Endodermal cell (in vitro differentiated cells): ENCODE data around the gene ATG4D. TPM values are rescaled to one million over a fixed set of nuclear protein-coding genes. Genes with fewer than 3 reads are reported as not detected.

Experiments
- DNase-seq: peaks from one replicate; pipeline ENCODE4 v3.0.0-alpha.2; 2017
- H3K27ac ChIP-seq: 2 replicates; pipeline ENCODE4 v1.5.1; 2013; ENCODE audit warnings: mild to moderate bottlenecking, low read depth, low read length, moderate library complexity
- H3K27me3 ChIP-seq: 2 replicates; pipeline ENCODE4 v1.6.1; 2013; ENCODE audit warnings: mild to moderate bottlenecking, low read length, moderate library complexity; ENCODE audit not compliant: insufficient read depth, control insufficient read depth, poor library complexity, severe bottlenecking
- H3K36me3 ChIP-seq: 2 replicates; pipeline ENCODE4 v1.7.0; 2013; ENCODE audit warnings: mild to moderate bottlenecking, low read length, moderate library complexity; ENCODE audit not compliant: control insufficient read depth, insufficient read depth
- H3K4me1 ChIP-seq: one replicate; pipeline ENCODE4 v1.7.0; 2013; ENCODE audit warnings: low read length; ENCODE audit not compliant: control insufficient read depth, insufficient read depth
- H3K4me3 ChIP-seq: 2 replicates; pipeline ENCODE4 v1.5.1; 2013; ENCODE audit warnings: mild to moderate bottlenecking, low read length, moderate library complexity
- H3K9ac ChIP-seq: 2 replicates; pipeline ENCODE4 v1.6.1; 2013; ENCODE audit warnings: mild to moderate bottlenecking, low read length, moderate library complexity; ENCODE audit not compliant: poor library complexity, severe bottlenecking; ENCODE audit errors: extremely low read depth
- H3K9me3 ChIP-seq: 2 replicates; pipeline ENCODE4 v1.6.1; 2013; ENCODE audit warnings: mild to moderate bottlenecking, low read length, moderate library complexity; ENCODE audit not compliant: control insufficient read depth
- H3K27ac Mint-ChIP-seq: 2 replicates; pipeline ENCODE4 v1.8.0; 2020; ENCODE audit warnings: mixed read lengths
- H3K27me3 Mint-ChIP-seq: 2 replicates; pipeline ENCODE4 v1.8.0; 2021; ENCODE audit warnings: mild to moderate bottlenecking, mixed read lengths; ENCODE audit not compliant: insufficient read depth
- H3K36me3 Mint-ChIP-seq: 2 replicates; pipeline ENCODE4 v1.8.0; 2020; ENCODE audit warnings: low read depth, mixed read lengths
- H3K4me1 Mint-ChIP-seq: 2 replicates; pipeline ENCODE4 v1.8.0; 2020; ENCODE audit warnings: mixed read lengths
- H3K4me3 Mint-ChIP-seq: 2 replicates; pipeline ENCODE4 v1.8.0; 2020; ENCODE audit warnings: mild to moderate bottlenecking, moderate library complexity, mixed read lengths
- H3K9me3 Mint-ChIP-seq: 2 replicates; pipeline ENCODE4 v1.8.0; 2020; ENCODE audit warnings: mild to moderate bottlenecking, mixed read lengths
- CTCF ChIP-seq: fragments of 200-600 bp; sonication (generic); conservative IDR thresholded peaks from 2 replicates; pipeline ENCODE4 v1.5.0; 2021; ENCODE audit warnings: antibody characterized with exemption, mild to moderate bottlenecking
- WGBS, 2 experiments: methylation state at CpG; one replicate each; pipeline versions ENCODE4 v1.1.5 to v1.1.7; 2013; ENCODE audit warnings: missing lambda C conversion rate in 2 of 2, mixed read lengths in 1 of 2; ENCODE audit not compliant: insufficient coverage in 1 of 2, insufficient read length in 1 of 2; 5-methylcytosine and 5-hydroxymethylcytosine counted together
- total RNA-seq, 2 donors: library from RNA; stranded (reverse); fragmentation: NEBNext Ultra II Directional in 1 of 2; extraction: Animal tissue kit (Norgen Biotek cat#: 25700) in 1 of 2; gene quantifications; 2 replicates in 1 of 2; 3 replicates in 1 of 2; pipeline ENCODE4 v1.2.1, GENCODE V29; 2021

ATG4D gene
- total RNA-seq, 2 donors from 2014 or later: 37.9 to 44.8 TPM

- 90 to 91% methylated on average over 6 to 7 of the region's 7 CpGs for WGBS, 2 experiments
- H3K36me3 ChIP-seq: no peaks in the 10 kb centered on the region
- no peak overlapping the region for H3K27ac ChIP-seq
- H3K4me1 ChIP-seq: no peaks in the 10 kb centered on the region
- Mint-ChIP-seq H3K9me3 (no peaks in the 10 kb centered on the region), H3K27ac (no peak overlapping the region), H3K36me3 (no peaks in the 10 kb centered on the region), H3K27me3 (peaks cover 56% of the 10 kb centered on the region), H3K4me3 (no peak overlapping the region), H3K4me1 (peaks cover 12% of the 10 kb centered on the region)
- DNase-seq: no peak
- TF ChIP-seq CTCF: no peak
- no peaks in the 10 kb centered on the region for H3K9me3 ChIP-seq
- no peak overlapping the region for H3K4me3 ChIP-seq
- no peak overlapping the region for H3K9ac ChIP-seq
- peaks cover 53% of the 10 kb centered on the region for H3K27me3 ChIP-seq
Measured at GRCh38 chr19:10519421-10519820, 24.3 kb upstream of the ATG4D start.

- no peaks in the 10 kb centered on the region for H3K9me3 ChIP-seq
- H3K4me1 Mint-ChIP-seq: peaks cover 12% of the 10 kb centered on the region
- DNase-seq: no peak
Measured at GRCh38 chr19:10520652-10521318, 22.9 kb upstream of the ATG4D start.

GRCh38 chr19:10521461-10522171, 22.1 kb upstream of the ATG4D start:
- 87 to 91% methylated on average over 12 to 13 of the region's 13 CpGs for WGBS, 2 experiments
- peaks cover 35% of the 10 kb centered on the region for H3K27me3 Mint-ChIP-seq

More at GRCh38 chr19:10520652-10521318, 22.9 kb upstream of the ATG4D start:
- H3K9me3 Mint-ChIP-seq: no peaks in the 10 kb centered on the region
- Histone ChIP-seq H3K4me3 (no peak overlapping the region), H3K27ac (no peak overlapping the region), H3K27me3 (peaks cover 39% of the 10 kb centered on the region), H3K36me3 (no peaks in the 10 kb centered on the region), H3K4me1 (no peaks in the 10 kb centered on the region), H3K9ac (no peak overlapping the region)
- H3K27me3 Mint-ChIP-seq: peaks cover 43% of the 10 kb centered on the region
- H3K4me3 Mint-ChIP-seq: no peak overlapping the region
- 90 to 96% methylated on average over 9 to 14 of the region's 15 CpGs for WGBS, 2 experiments
- no peaks in the 10 kb centered on the region for H3K36me3 Mint-ChIP-seq
- no peak for TF ChIP-seq CTCF
- H3K27ac Mint-ChIP-seq: no peak overlapping the region

More at GRCh38 chr19:10521461-10522171, 22.1 kb upstream of the ATG4D start:
- H3K4me3 ChIP-seq: no peak overlapping the region
- no peaks in the 10 kb centered on the region for H3K9me3 ChIP-seq
- H3K36me3 Mint-ChIP-seq: no peaks in the 10 kb centered on the region
- peaks cover 31% of the 10 kb centered on the region for H3K27me3 ChIP-seq
- TF ChIP-seq CTCF: no peak
- H3K9me3 Mint-ChIP-seq: no peaks in the 10 kb centered on the region
- H3K9ac ChIP-seq: no peak overlapping the region
- H3K27ac ChIP-seq: no peak overlapping the region
- no peak overlapping the region for H3K27ac Mint-ChIP-seq
- no peaks in the 10 kb centered on the region for H3K36me3 ChIP-seq
- H3K4me1 Mint-ChIP-seq: peaks cover 11% of the 10 kb centered on the region
- H3K4me1 ChIP-seq: no peaks in the 10 kb centered on the region
- peak; percentile 65 for DNase-seq
- H3K4me3 Mint-ChIP-seq: no peak overlapping the region
